ENCODE measurements around the gene TMA7. TPM values are rescaled to one million over a fixed set of nuclear protein-coding genes. Genes with fewer than 3 reads are reported as not detected.
A peak's percentile ranks its signal among the peaks of the same experiment; 100 is the strongest.
"Not testable (repeated sequence)": the region's sequence is repeated elsewhere in the genome, so short reads cannot be mapped to it uniquely, and the experiment has no call there.

The TMA7 gene
- total RNA-seq, 6 donors from 2014 or later, result 115 to 282 (median 163) TPM

- DNase-seq (no peak), ATAC-seq (ENCODE audit: low FRiP score in 2 of 2) (no peak)
- peaks cover 0 to 3% (median 0%) of the 10 kb centered on the region in 4 donors for H3K4me1 ChIP-seq
- peak overlapping the region in 2 of 4 donors; percentile 7 to 13 for H3K4me3 ChIP-seq
- H3K9me3 ChIP-seq, result no peaks in the 10 kb centered on the region
- TF ChIP-seq CTCF (IDR thresholded peaks at IDR 0.05), result no peak
- TF ChIP-seq POLR2A (IDR thresholded peaks at IDR 0.05), result no peak
- no peak for TF ChIP-seq POLR2AphosphoS5 (IDR thresholded peaks at IDR 0.05)
- TF ChIP-seq EP300 (IDR thresholded peaks at IDR 0.05), result no peak
- H3K36me3 ChIP-seq, result peaks cover 0 to 23% (median 3%) of the 10 kb centered on the region in 4 donors
- H3K27ac ChIP-seq, result peak overlapping the region; percentile 8 to 65 (median 52)
- no peaks in the 10 kb centered on the region for H3K27me3 ChIP-seq
- WGBS, 2 donors, result 61 to 82% methylated on average over 13 to 19 of the region's 19 CpGs
These were observed 38.8 kb downstream of the TMA7 start for GRCh38 chr3:48478626-48479555.

GRCh38 chr3:48480891-48481290 is 40.8 kb downstream of the TMA7 start:
- not testable (repeated sequence) for DNase-seq; H3K27ac ChIP-seq; H3K27me3 ChIP-seq; H3K9me3 ChIP-seq; H3K4me1 ChIP-seq; H3K4me3 ChIP-seq; ATAC-seq (ENCODE audit: low FRiP score in 2 of 2)
- H3K36me3 ChIP-seq, result peaks cover 0 to 16% (median 3%) of the 10 kb centered on the region in 4 donors
- 95 to 96% methylated on average over 11 of the region's 11 CpGs for WGBS, 2 donors

- not testable (repeated sequence) for H3K27me3 ChIP-seq; H3K4me3 ChIP-seq; DNase-seq; H3K4me1 ChIP-seq; H3K9me3 ChIP-seq; H3K27ac ChIP-seq; ATAC-seq (ENCODE audit: low FRiP score in 2 of 2)
- 90 to 96% methylated on average over 6 of the region's 6 CpGs for WGBS, 2 donors
- H3K36me3 ChIP-seq, result peaks cover 0 to 13% (median 0%) of the 10 kb centered on the region in 4 donors
These were observed 42.8 kb downstream of the TMA7 start for GRCh38 chr3:48482822-48483221.

GRCh38 chr3:48486952-48487351 is 46.9 kb downstream of the TMA7 start:
- no peak overlapping the region for H3K27ac ChIP-seq
- H3K4me3 ChIP-seq, result no peak overlapping the region
- no peaks in the 10 kb centered on the region for H3K9me3 ChIP-seq
- TF ChIP-seq CTCF (IDR thresholded peaks at IDR 0.05), result no peak
- TF ChIP-seq POLR2A (IDR thresholded peaks at IDR 0.05), result no peak
- no peak for TF ChIP-seq POLR2AphosphoS5 (IDR thresholded peaks at IDR 0.05)
- no peak for TF ChIP-seq EP300 (IDR thresholded peaks at IDR 0.05)
- H3K4me1 ChIP-seq, result no peaks in the 10 kb centered on the region
- ATAC-seq (ENCODE audit: low FRiP score in 2 of 2) (no peak), DNase-seq (no peak)
- H3K27me3 ChIP-seq, result no peaks in the 10 kb centered on the region
- 96 to 98% methylated on average over 5 of the region's 5 CpGs for WGBS, 2 donors
- peaks cover 0 to 6% (median 0%) of the 10 kb centered on the region in 4 donors for H3K36me3 ChIP-seq

GRCh38 chr3:48492461-48493202 is 52.6 kb downstream of the TMA7 start:
- Histone ChIP-seq H3K9me3 (no peaks in the 10 kb centered on the region), H3K4me3 (no peak overlapping the region), H3K27me3 (no peaks in the 10 kb centered on the region), H3K4me1 (no peaks in the 10 kb centered on the region), H3K27ac (no peak overlapping the region), H3K36me3 (peaks cover 0 to 50% (median 12%) of the 10 kb centered on the region in 4 donors)
- 73 to 87% methylated on average over 7 of the region's 7 CpGs for WGBS, 2 donors
- TF ChIP-seq EP300 (IDR thresholded peaks at IDR 0.05), result no peak
- no peak for TF ChIP-seq POLR2AphosphoS5 (IDR thresholded peaks at IDR 0.05)
- no peak for TF ChIP-seq CTCF (IDR thresholded peaks at IDR 0.05)
- no peak for TF ChIP-seq POLR2A (IDR thresholded peaks at IDR 0.05)
- ATAC-seq (ENCODE audit: low FRiP score in 2 of 2), result no peak
- no peak for DNase-seq
